ENCODE measurements around the gene FNDC3B.

FNDC3B gene

GRCh38 chr3:172369590-172370259 lies 330.3 kb downstream of the FNDC3B start:
- TF ChIP-seq PBX3 (CRISPR knock-in tag; IDR thresholded peaks at IDR 0.05): no peak
- TF ChIP-seq ZNF514 (tag by site-specific recombination; IDR thresholded peaks at IDR 0.05): no peak
- TF ChIP-seq BCL11A (tag by site-specific recombination; IDR thresholded peaks at IDR 0.05; ENCODE audit: low read depth): no peak
- TF ChIP-seq ZNF221 (tag by site-specific recombination; IDR thresholded peaks at IDR 0.05; ENCODE audit: borderline replicate concordance): no peak
- no peak for TF ChIP-seq ZNF629 (tag by site-specific recombination; IDR thresholded peaks at IDR 0.05)
- TF ChIP-seq BCL11B (tag by site-specific recombination; IDR thresholded peaks at IDR 0.05; ENCODE audit: low read depth): no peak
- no peak for TF ChIP-seq ZNF624 (tag by site-specific recombination; IDR thresholded peaks at IDR 0.05)
- TF ChIP-seq ZNF555 (tag by site-specific recombination; conservative IDR thresholded peaks at IDR 0.05): no peak
- ChIA-PET CTCF (interaction anchor here (0.7 kb wide), 1 partner anchor 327 kb away, joined by 5 read pairs; no protein-coding TSS in a partner anchor), POLR2A (no interaction called here)
- no peaks in the 10 kb centered on the region for H3K4me1 ChIP-seq (ENCODE audit: control insufficient read depth, insufficient read depth, low read length)
- no peak overlapping the region for H3K27ac ChIP-seq (ENCODE audit: extremely low read depth, low read depth, low read length)
- H3K9me3 ChIP-seq (ENCODE audit: control insufficient read depth, insufficient read depth, low read depth, low read length): no peaks in the 10 kb centered on the region
- no peak overlapping the region for H3K4me3 ChIP-seq (ENCODE audit: low read depth, low read length)
- peaks cover 0 to 15% of the 10 kb centered on the region in 2 experiments; a peak in 1 of 3 replicates for H3K36me3 ChIP-seq (ENCODE audit: control insufficient read depth in 2 of 2, insufficient read depth in 1 of 2, low read length in 2 of 2)

- Histone ChIP-seq H3K4me3 (ENCODE audit: low read depth, low read length) (no peak overlapping the region), H3K36me3 (ENCODE audit: control insufficient read depth in 2 of 2, insufficient read depth in 1 of 2, low read length in 2 of 2) (peaks cover 0 to 15% of the 10 kb centered on the region in 2 experiments; a peak in 1 of 3 replicates), H3K27ac (ENCODE audit: extremely low read depth, low read depth, low read length) (no peak overlapping the region), H3K4me1 (ENCODE audit: control insufficient read depth, insufficient read depth, low read length) (no peaks in the 10 kb centered on the region), H3K9me3 (ENCODE audit: control insufficient read depth, insufficient read depth, low read depth, low read length) (no peaks in the 10 kb centered on the region)
- POLR2A ChIA-PET: no interaction called here
- CTCF ChIA-PET: interaction anchor here (0.6 kb wide), 1 partner anchor 225 kb away, joined by 3 read pairs; no protein-coding TSS in a partner anchor
- TF ChIP-seq ZBTB11 (tag by site-specific recombination; conservative IDR thresholded peaks at IDR 0.05; ENCODE audit: low read depth) (no peak), PBX3 (CRISPR knock-in tag; IDR thresholded peaks at IDR 0.05) (no peak), ZNF19 (tag by site-specific recombination; IDR thresholded peaks at IDR 0.05; ENCODE audit: low read depth) (no peak), ZNF184 (tag by site-specific recombination; IDR thresholded peaks at IDR 0.05) (no peak)
These were observed 331.0 kb downstream of the FNDC3B start for GRCh38 chr3:172370419-172370818.

- Histone ChIP-seq H3K36me3 (ENCODE audit: control insufficient read depth in 2 of 2, insufficient read depth in 1 of 2, low read length in 2 of 2) (peaks cover 0 to 15% of the 10 kb centered on the region in 2 experiments; a peak in 1 of 3 replicates), H3K9me3 (ENCODE audit: control insufficient read depth, insufficient read depth, low read depth, low read length) (no peaks in the 10 kb centered on the region), H3K27ac (ENCODE audit: extremely low read depth, low read depth, low read length) (no peak overlapping the region), H3K4me1 (ENCODE audit: control insufficient read depth, insufficient read depth, low read length) (no peaks in the 10 kb centered on the region), H3K4me3 (ENCODE audit: low read depth, low read length) (no peak overlapping the region)
- CTCF ChIA-PET: no interaction called here
- POLR2A ChIA-PET: no interaction called here
- TF ChIP-seq PRDM10 (tag by site-specific recombination; IDR thresholded peaks at IDR 0.05) (no peak), ZNF776 (tag by site-specific recombination; IDR thresholded peaks at IDR 0.05; ENCODE audit: borderline replicate concordance) (no peak), SCRT2 (tag by site-specific recombination; IDR thresholded peaks at IDR 0.05) (no peak)
These were observed 332.2 kb downstream of the FNDC3B start for GRCh38 chr3:172371544-172371943.
